Ascending aorta (tissue), 2 donors: ENCODE data around the gene PTPRE. TPM values are rescaled to one million over a fixed set of nuclear protein-coding genes. Genes with fewer than 3 reads are reported as not detected.

ENCODE experiments used
- DNase-seq, 2 donors: peaks; one replicate each; pipeline ENCODE4 v3.0.0-alpha.2; 2019; ENCODE audit warnings: low spot score in 2 of 2
- H3K27ac ChIP-seq, 2 donors: fragments of 200-600 bp; sonication (generic); one replicate each; pipeline ENCODE4 v1.5.1; 2016 to 2017; ENCODE audit warnings: mild to moderate bottlenecking in 1 of 2
- H3K27me3 ChIP-seq: fragments of 200-600 bp; sonication (generic); one replicate; pipeline ENCODE4 v1.5.1; 2017
- H3K36me3 ChIP-seq, 2 donors: fragments of 200-600 bp; sonication (generic); one replicate each; pipeline ENCODE4 v1.5.1; 2016
- H3K4me1 ChIP-seq, 2 donors: fragments of 200-600 bp; sonication (generic); one replicate each; pipeline ENCODE4 v1.5.1; 2016 to 2017; ENCODE audit warnings: mild to moderate bottlenecking in 1 of 2
- H3K4me3 ChIP-seq, 2 donors: fragments of 200-600 bp; sonication (generic); one replicate each; pipeline ENCODE4 v1.5.1; 2016 to 2017; ENCODE audit warnings: mild to moderate bottlenecking in 1 of 2
- H3K9me3 ChIP-seq, 2 donors: fragments of 200-600 bp; sonication (generic); one replicate each; pipeline ENCODE4 v1.5.1; 2016
- intact Hi-C: fragments of 100-400 bp; cut with DNase I; formaldehyde crosslinking; loops from one replicate; pipeline ENCODE4 v1.15.1; 2023
- total RNA-seq: library from RNA; depleted of rRNA; stranded (reverse); fragments of >200 nt; gene quantifications from one replicate; pipeline ENCODE4 v1.1.0, GENCODE V29; 2016
- TF ChIP-seq, protein P1 (sequence below), 3 experiments: fragments of 200-600 bp in 2 of 3; fragments of 450-650 bp in 1 of 3; sonication (generic) in 2 of 3; IDR thresholded peaks; one replicate each; pipeline ENCODE4 v1.5.1; 2016 to 2019; ENCODE audit warnings: antibody characterized with exemption in 3 of 3, mild to moderate bottlenecking in 1 of 3, moderate library complexity in 1 of 3

Gene PTPRE
- total RNA-seq, 1 donor from 2014 or later = 14.5 TPM

DNA sequence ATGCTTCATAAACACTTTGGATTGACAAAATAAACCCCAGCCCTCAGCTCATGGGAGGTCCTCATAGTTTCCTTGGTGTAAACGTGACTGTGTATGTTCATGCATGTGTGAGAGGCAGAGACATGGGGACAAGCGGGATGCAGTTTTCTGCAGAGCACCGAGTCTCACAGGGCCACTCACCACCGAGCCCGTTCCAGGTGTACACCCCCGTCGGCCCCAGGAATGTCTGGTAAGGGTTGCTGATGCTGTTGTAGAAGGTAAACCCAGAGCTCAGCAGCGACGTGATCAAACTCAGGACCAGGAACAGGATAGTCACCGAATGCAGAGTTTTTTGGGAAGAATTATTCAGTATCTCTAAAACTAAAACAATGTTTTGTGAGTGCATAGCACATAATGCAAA, 23.4 kb upstream of the PTPRE start:
- Histone ChIP-seq H3K9me3 (no peaks in the 10 kb centered on the region), H3K4me1 (no peaks in the 10 kb centered on the region), H3K27ac (no peak overlapping the region), H3K4me3 (no peak overlapping the region), H3K36me3 (no peaks in the 10 kb centered on the region), H3K27me3 (no peaks in the 10 kb centered on the region)
- TF ChIP-seq, protein P1, sequence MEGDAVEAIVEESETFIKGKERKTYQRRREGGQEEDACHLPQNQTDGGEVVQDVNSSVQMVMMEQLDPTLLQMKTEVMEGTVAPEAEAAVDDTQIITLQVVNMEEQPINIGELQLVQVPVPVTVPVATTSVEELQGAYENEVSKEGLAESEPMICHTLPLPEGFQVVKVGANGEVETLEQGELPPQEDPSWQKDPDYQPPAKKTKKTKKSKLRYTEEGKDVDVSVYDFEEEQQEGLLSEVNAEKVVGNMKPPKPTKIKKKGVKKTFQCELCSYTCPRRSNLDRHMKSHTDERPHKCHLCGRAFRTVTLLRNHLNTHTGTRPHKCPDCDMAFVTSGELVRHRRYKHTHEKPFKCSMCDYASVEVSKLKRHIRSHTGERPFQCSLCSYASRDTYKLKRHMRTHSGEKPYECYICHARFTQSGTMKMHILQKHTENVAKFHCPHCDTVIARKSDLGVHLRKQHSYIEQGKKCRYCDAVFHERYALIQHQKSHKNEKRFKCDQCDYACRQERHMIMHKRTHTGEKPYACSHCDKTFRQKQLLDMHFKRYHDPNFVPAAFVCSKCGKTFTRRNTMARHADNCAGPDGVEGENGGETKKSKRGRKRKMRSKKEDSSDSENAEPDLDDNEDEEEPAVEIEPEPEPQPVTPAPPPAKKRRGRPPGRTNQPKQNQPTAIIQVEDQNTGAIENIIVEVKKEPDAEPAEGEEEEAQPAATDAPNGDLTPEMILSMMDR (IDR thresholded peaks at IDR 0.05) = no peak
- intact Hi-C loops = no loop called here
- no peak for DNase-seq

DNA sequence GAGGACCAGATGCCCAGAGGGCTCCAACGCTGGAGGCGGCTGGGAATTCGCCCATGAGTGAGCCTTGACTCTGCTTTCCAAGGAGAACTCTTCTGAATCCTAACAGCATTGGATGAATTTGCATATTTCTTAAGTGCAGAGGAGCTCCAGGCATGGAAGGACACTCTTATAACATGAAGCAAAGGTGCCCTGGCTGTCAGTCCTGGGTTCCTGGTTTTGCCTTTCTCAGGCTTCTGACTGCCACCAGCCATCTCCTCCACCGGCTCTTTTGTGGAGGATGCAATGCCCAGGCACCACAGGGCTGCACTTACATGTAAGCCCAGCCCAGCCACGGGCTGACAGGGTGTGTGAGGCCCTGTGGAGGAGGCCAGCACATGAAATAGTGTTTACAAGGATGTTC, 22.4 kb upstream of the PTPRE start:
- intact Hi-C loops = no loop called here
- no peaks in the 10 kb centered on the region for H3K27me3 ChIP-seq
- no peak for DNase-seq
- no peak overlapping the region for H3K4me3 ChIP-seq
- H3K9me3 ChIP-seq = no peaks in the 10 kb centered on the region
- H3K4me1 ChIP-seq = no peaks in the 10 kb centered on the region
- H3K36me3 ChIP-seq = no peaks in the 10 kb centered on the region
- TF ChIP-seq, protein P1 (IDR thresholded peaks at IDR 0.05) = no peak
- no peak overlapping the region for H3K27ac ChIP-seq

DNA sequence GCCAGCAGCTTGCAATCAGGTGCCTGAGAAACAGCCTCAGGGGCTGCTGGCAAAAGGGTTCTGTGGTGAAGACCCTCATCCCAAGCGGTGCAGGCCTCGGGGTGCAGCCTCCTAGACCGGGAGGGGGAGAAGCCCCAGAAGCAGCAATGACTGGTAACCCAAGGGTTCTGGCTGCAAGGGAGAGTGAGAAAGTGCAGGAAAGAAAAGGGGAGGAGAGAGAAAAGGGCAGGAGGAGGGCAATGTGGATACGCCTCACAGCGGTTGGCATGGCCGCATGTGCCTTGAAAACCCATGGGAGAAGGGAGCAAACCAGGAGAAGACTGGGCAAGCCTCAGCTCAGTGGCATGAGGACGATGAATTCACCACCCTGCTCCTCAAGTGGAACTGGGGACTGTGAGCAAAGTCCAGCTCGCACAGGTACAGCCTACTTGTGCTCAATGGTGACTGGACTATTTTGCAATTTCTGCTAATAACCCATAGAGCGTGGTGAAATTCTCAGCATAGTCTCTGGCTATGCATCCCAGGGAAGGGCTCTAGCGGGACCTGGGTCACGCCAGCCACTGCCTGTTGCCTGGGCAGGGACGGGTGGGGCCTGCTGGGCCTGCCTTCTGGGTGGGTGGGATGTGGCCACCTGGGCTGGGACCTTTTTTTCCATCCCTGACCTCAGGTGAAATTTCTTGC, 20.4 kb upstream of the PTPRE start:
- H3K27me3 ChIP-seq = no peaks in the 10 kb centered on the region
- H3K9me3 ChIP-seq = no peaks in the 10 kb centered on the region
- intact Hi-C loops = no loop called here
- no peak for DNase-seq
- no peak overlapping the region for H3K27ac ChIP-seq
- H3K36me3 ChIP-seq = no peaks in the 10 kb centered on the region
- TF ChIP-seq, protein P1 (IDR thresholded peaks at IDR 0.05) = no peak
- H3K4me3 ChIP-seq = no peak overlapping the region
- H3K4me1 ChIP-seq = no peaks in the 10 kb centered on the region

DNA sequence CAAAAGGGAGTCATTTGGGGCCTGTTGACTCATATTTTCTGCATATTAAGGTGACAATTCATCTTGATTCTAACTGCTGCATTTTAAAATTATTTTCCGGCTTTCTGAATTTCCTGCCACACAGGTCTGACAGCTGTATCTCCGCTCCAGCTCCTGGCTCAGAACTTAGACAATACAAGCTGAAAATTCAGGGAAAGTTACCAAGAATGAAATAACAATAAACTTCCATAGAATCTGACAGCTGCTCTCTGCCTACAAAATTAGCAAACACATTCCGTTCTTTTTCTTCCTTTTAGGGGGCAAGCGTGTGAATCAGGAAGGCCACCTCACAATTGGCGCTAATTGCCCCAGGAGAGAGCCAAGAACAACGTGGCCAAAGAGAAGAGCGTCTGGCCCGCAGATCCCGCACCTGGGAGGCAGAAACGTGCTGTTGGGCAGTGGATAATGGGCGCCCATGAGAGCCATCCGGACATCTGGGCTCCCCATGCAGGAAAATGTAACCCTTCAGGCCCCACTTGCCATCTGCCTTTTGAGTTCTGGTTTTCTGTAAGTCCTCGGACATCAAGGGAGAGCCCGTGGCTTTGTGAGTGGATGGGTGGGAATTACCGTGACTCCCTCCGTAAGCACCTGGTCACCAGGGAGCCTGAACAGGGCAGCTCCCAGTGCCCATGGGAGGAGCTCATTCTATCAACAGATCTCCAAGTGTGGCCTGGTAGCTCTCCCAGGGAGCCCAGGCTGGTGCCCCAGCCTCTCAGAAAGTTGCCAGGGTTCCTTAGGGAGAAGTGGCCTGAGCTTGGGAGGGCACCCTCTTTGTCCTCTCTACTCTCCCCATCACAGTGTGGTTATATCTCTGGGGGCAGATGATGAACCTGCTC, 19.1 kb upstream of the PTPRE start:
- no peak overlapping the region for H3K27ac ChIP-seq
- no peaks in the 10 kb centered on the region for H3K27me3 ChIP-seq
- no peak for DNase-seq
- TF ChIP-seq, protein P1 (IDR thresholded peaks at IDR 0.05) = no peak
- intact Hi-C loops = no loop called here
- no peaks in the 10 kb centered on the region for H3K9me3 ChIP-seq
- H3K36me3 ChIP-seq = no peaks in the 10 kb centered on the region
- no peaks in the 10 kb centered on the region for H3K4me1 ChIP-seq
- no peak overlapping the region for H3K4me3 ChIP-seq

DNA sequence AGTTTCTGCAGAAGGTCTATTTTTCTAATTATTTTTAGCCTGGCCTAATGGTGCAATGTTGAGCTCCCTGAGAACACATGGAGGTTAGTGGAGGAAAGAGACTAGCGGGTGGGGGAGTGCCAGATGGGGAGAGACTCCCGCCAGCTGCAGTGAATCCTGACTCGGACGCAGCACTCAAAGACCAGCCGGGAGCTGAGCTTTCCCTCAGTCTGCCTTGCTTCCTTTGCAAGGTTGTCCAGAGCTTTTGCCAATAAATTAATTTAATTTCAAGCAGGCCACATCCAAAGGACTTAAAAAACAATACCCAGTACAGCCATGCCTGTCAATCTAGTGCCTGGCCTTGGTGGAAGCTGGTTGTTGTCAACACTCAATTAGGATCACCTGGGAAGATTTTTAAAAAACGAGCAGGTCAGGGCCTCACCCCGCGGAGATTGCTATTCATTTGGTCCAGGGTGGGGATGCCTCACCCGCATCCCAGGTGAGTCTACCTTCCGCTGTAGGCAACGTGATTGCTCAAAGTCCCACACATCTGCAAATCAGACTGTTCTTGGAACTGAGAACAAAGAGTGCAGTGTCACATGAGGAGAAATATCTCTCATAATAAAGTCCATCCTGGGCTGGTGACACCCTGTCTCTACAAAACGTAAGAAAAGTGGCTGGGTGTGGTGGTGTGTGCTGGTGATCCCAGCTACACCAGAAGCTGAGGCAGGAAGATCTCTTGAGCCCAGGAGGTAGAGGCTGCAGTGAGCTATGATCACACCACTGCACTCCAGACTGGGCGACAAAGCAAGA, 18.2 kb upstream of the PTPRE start:
- peak overlapping the region in 1 of 2 donors; percentile 29 for H3K27ac ChIP-seq
- no peaks in the 10 kb centered on the region for H3K36me3 ChIP-seq
- H3K27me3 ChIP-seq = no peaks in the 10 kb centered on the region
- no peak overlapping the region for H3K4me3 ChIP-seq
- no peaks in the 10 kb centered on the region for H3K9me3 ChIP-seq
- DNase-seq = no peak
- intact Hi-C loops = no loop called here
- no peaks in the 10 kb centered on the region for H3K4me1 ChIP-seq
- TF ChIP-seq, protein P1 (IDR thresholded peaks at IDR 0.05) = no peak
